K562 (cell line): Measurements from ENCODE around the gene SLBP. TPM values are rescaled to one million over a fixed set of nuclear protein-coding genes. Genes with fewer than 3 reads are reported as not detected.
A peak's percentile ranks its signal among the peaks of the same experiment; 100 is the strongest.

ENCODE experiments used
- ATF7 ChIP-seq: fragments of 450-650 bp; IDR thresholded peaks from 2 replicates; pipeline ENCODE4 v1.7.1; 2014; ENCODE audit warnings: mild to moderate bottlenecking, moderate library complexity
- FOXK1 ChIP-seq: sonication (generic); formaldehyde crosslinking; IDR thresholded peaks from 2 replicates; pipeline ENCODE4 v1.8.0; 2022; ENCODE audit warnings: missing genetic modification reagents, mild to moderate bottlenecking, borderline replicate concordance
- HDAC3 ChIP-seq: fragments of 450-650 bp; IDR thresholded peaks from 2 replicates; pipeline ENCODE4 v1.6.1; 2018; ENCODE audit warnings: borderline replicate concordance, mild to moderate bottlenecking, moderate library complexity; ENCODE audit not compliant: partially characterized antibody
- HMGN3 ChIP-seq: IDR thresholded peaks from 2 replicates; pipeline ENCODE4 v1.6.1; 2011; ENCODE audit warnings: borderline replicate concordance, low read depth, mild to moderate bottlenecking, mixed read lengths, low read length; ENCODE audit not compliant: insufficient read length; ENCODE audit errors: extremely low read depth
- NCOR1 ChIP-seq: fragments of 450-650 bp; IDR thresholded peaks from 2 replicates; pipeline ENCODE4 v1.6.1; 2016; ENCODE audit warnings: mild to moderate bottlenecking, moderate library complexity
- PCBP1 ChIP-seq: fragments of 200-400 bp; formaldehyde crosslinking; IDR thresholded peaks from 2 replicates; pipeline ENCODE4 v1.6.1; 2018; ENCODE audit warnings: mild to moderate bottlenecking, low read depth, low read length; ENCODE audit not compliant: poor library complexity, severe bottlenecking
- SMAD4 ChIP-seq: fragments of 250-450 bp; sonication (Bioruptor Pico); conservative IDR thresholded peaks from 2 replicates; pipeline ENCODE4 v1.8.0; 2021; ENCODE audit warnings: inconsistent platforms, mild to moderate bottlenecking, moderate library complexity
- VEZF1 ChIP-seq: fragments of 200-800 bp; sonication (Bioruptor generic); IDR thresholded peaks from 2 replicates; pipeline ENCODE4 v1.6.1; 2017; ENCODE audit warnings: missing genetic modification characterization, missing compliant biosample characterization
- ZKSCAN1 ChIP-seq: fragments of 150-350 bp; IDR thresholded peaks from 2 replicates; pipeline ENCODE4 v1.6.1; 2016; ENCODE audit warnings: low read depth, low read length
- ZKSCAN8 ChIP-seq: fragments of 200-800 bp; sonication (Bioruptor generic); IDR thresholded peaks from 2 replicates; pipeline ENCODE4 v1.6.1; 2016; ENCODE audit warnings: missing genetic modification characterization, missing compliant biosample characterization
- ZNF133 ChIP-seq: fragments of 250-450 bp; sonication (Bioruptor Pico); IDR thresholded peaks from 2 replicates; pipeline ENCODE4 v1.4.0; 2020; ENCODE audit warnings: mild to moderate bottlenecking
- ZNF217 ChIP-seq: sonication (generic); formaldehyde crosslinking; IDR thresholded peaks from 2 replicates; pipeline ENCODE4 v1.8.0; 2022; ENCODE audit warnings: mild to moderate bottlenecking, missing genetic modification reagents
- ZNF282 ChIP-seq: sonication (generic); formaldehyde crosslinking; IDR thresholded peaks from 2 replicates; pipeline ENCODE4 v1.8.1; 2023; ENCODE audit warnings: missing genetic modification reagents
- ZZZ3 ChIP-seq: fragments of 450-650 bp; IDR thresholded peaks from 2 replicates; pipeline ENCODE4 v1.6.1; 2016; ENCODE audit warnings: antibody characterized with exemption, mild to moderate bottlenecking, moderate library complexity
- polyA plus RNA-seq, 8 experiments: library from polyadenylated mRNA; depleted of rRNA in 4 of 8; stranded (reverse) in 5 of 8; unstranded in 3 of 8; fragments of >200 nt; fragmentation: Nextera tagmentation in 2 of 8; fragmentation: Illumina TruSeq in 1 of 8; extraction: Ambion mirVana in 2 of 8; extraction: Trizol in 1 of 8; gene quantifications; 2 replicates each; pipeline versions ENCODE4 v1.2.1 to v1.2.3, GENCODE V29; 2011 to 2014; ENCODE audit warnings: inconsistent platforms in 1 of 8, missing spikeins in 1 of 8
- total RNA-seq, 7 experiments: library from RNA; depleted of rRNA in 6 of 7; stranded (reverse); fragments of >200 nt in 6 of 7; fragmentation: Illumina TruSeq in 2 of 7; extraction: Trizol in 2 of 7; gene quantifications; 2 replicates each; pipeline versions ENCODE4 v1.2.1 to v1.2.3, GENCODE V29; 2011 to 2021; ENCODE audit warnings: low replicate concordance in 1 of 7
- TF ChIP-seq, protein P1 (sequence below): fragments of 450-650 bp; IDR thresholded peaks from 2 replicates; pipeline ENCODE4 v1.6.1; 2016; ENCODE audit warnings: low read depth
- TF ChIP-seq, protein P2 (sequence below): sonication (generic); formaldehyde crosslinking; IDR thresholded peaks from 2 replicates; pipeline ENCODE4 v1.8.1; 2023; ENCODE audit warnings: mild to moderate bottlenecking, missing genetic modification reagents

Gene SLBP
- total and polyA plus RNA-seq, 9 of the 15 experiments (the other 6 are each of a cell fraction or from before 2014, with no cell fraction given), result 49.4 to 221 (median 162) TPM

GRCh38 chr4:1712216-1713002 lies at the start of gene SLBP (continued):
- TF ChIP-seq, protein P1, sequence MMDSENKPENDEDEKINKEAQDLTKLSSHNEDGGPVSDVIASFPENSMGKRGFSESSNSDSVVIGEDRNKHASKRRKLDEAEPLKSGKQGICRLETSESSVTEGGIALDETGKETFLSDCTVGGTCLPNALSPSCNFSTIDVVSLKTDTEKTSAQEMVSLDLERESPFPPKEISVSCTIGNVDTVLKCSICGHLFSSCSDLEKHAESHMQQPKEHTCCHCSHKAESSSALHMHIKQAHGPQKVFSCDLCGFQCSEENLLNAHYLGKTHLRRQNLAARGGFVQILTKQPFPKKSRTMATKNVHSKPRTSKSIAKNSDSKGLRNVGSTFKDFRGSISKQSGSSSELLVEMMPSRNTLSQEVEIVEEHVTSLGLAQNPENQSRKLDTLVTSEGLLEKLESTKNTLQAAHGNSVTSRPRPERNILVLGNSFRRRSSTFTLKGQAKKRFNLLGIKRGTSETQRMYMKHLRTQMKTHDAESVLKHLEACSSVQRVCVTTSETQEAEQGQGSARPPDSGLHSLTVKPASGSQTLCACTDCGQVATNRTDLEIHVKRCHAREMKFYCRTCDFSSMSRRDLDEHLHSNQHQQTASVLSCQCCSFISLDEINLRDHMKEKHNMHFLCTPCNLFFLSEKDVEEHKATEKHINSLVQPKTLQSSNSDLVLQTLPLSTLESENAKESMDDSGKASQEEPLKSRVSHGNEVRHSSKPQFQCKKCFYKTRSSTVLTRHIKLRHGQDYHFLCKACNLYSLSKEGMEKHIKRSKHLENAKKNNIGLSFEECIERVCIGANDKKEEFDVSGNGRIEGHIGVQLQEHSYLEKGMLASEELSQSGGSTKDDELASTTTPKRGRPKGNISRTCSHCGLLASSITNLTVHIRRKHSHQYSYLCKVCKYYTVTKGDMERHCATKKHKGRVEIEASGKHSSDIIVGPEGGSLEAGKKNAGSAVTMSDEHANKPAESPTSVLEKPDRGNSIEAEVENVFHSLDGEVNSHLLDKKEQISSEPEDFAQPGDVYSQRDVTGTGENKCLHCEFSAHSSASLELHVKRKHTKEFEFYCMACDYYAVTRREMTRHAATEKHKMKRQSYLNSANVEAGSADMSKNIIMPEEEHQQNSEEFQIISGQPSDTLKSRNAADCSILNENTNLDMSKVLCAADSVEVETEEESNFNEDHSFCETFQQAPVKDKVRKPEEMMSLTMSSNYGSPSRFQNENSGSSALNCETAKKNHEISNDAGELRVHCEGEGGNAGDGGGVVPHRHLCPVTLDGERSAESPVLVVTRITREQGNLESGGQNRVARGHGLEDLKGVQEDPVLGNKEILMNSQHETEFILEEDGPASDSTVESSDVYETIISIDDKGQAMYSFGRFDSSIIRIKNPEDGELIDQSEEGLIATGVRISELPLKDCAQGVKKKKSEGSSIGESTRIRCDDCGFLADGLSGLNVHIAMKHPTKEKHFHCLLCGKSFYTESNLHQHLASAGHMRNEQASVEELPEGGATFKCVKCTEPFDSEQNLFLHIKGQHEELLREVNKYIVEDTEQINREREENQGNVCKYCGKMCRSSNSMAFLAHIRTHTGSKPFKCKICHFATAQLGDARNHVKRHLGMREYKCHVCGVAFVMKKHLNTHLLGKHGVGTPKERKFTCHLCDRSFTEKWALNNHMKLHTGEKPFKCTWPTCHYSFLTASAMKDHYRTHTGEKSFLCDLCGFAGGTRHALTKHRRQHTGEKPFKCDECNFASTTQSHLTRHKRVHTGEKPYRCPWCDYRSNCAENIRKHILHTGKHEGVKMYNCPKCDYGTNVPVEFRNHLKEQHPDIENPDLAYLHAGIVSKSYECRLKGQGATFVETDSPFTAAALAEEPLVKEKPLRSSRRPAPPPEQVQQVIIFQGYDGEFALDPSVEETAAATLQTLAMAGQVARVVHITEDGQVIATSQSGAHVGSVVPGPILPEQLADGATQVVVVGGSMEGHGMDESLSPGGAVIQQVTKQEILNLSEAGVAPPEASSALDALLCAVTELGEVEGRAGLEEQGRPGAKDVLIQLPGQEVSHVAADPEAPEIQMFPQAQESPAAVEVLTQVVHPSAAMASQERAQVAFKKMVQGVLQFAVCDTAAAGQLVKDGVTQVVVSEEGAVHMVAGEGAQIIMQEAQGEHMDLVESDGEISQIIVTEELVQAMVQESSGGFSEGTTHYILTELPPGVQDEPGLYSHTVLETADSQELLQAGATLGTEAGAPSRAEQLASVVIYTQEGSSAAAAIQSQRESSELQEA, result no peak
- TF ChIP-seq ZNF282 (CRISPR knock-in tag) (peak; percentile 83), ATF7 (peak; percentile 99), FOXK1 (CRISPR knock-in tag) (peak; percentile 98), ZNF133 (CRISPR knock-in tag) (no peak), ZKSCAN1 (0 out of 2 replicates have a peak, but pooled peaks have one; percentile 8), VEZF1 (peak; percentile 89), HMGN3 (peak; percentile 90), ZZZ3 (peak; percentile 84; the same call in 1 of the 2 replicates), ZKSCAN8 (no peak), ZNF217 (no peak), PCBP1 (peak; percentile 86), HDAC3 (no peak), SMAD4 (peak; percentile 91), NCOR1 (peak; percentile 70)
- TF ChIP-seq, protein P2, sequence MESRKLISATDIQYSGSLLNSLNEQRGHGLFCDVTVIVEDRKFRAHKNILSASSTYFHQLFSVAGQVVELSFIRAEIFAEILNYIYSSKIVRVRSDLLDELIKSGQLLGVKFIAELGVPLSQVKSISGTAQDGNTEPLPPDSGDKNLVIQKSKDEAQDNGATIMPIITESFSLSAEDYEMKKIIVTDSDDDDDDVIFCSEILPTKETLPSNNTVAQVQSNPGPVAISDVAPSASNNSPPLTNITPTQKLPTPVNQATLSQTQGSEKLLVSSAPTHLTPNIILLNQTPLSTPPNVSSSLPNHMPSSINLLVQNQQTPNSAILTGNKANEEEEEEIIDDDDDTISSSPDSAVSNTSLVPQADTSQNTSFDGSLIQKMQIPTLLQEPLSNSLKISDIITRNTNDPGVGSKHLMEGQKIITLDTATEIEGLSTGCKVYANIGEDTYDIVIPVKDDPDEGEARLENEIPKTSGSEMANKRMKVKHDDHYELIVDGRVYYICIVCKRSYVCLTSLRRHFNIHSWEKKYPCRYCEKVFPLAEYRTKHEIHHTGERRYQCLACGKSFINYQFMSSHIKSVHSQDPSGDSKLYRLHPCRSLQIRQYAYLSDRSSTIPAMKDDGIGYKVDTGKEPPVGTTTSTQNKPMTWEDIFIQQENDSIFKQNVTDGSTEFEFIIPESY, result peak; percentile 76; the same call in 1 of the 2 replicates
